OCI-LY1 (cell line): Measurements from ENCODE around the gene TACR2.

Experiments
- EZH2 ChIP-seq: fragments of 200-600 bp; sonication (generic), shearing (Covaris generic); IDR thresholded peaks from 2 replicates; pipeline ENCODE4 v1.8.0; 2017; ENCODE audit warnings: borderline replicate concordance, mixed run types, mild to moderate bottlenecking, antibody characterized with exemption, low read length, moderate library complexity, mixed read lengths
- TF ChIP-seq, protein P1 (sequence below): fragments of 200-600 bp; sonication (generic), shearing (Covaris generic); IDR thresholded peaks from 2 replicates; pipeline ENCODE4 v1.5.1; 2017; ENCODE audit warnings: mild to moderate bottlenecking, antibody characterized with exemption, low read length, moderate library complexity, mixed read lengths

DNA sequence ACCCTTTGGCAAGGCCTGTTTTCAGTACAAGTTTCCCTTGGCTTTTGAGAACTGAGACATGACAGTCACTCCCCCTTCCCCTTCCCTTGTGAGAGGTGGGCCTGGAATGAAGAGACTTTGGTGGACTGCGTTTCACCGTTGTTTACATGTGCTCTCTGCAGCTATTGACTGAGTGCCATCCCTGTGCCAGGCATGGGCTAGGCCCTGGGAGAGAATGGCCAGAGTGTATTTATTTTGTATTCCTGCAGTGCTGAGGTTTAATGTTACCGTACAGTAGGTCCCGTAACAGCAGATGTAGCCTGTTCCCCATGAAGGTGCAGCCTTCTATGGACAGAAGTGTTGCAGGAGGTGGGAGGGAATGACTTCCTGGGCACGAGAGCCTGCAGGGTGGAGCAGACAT, 50.0 kb downstream of the TACR2 start:
- TF ChIP-seq, protein P1, sequence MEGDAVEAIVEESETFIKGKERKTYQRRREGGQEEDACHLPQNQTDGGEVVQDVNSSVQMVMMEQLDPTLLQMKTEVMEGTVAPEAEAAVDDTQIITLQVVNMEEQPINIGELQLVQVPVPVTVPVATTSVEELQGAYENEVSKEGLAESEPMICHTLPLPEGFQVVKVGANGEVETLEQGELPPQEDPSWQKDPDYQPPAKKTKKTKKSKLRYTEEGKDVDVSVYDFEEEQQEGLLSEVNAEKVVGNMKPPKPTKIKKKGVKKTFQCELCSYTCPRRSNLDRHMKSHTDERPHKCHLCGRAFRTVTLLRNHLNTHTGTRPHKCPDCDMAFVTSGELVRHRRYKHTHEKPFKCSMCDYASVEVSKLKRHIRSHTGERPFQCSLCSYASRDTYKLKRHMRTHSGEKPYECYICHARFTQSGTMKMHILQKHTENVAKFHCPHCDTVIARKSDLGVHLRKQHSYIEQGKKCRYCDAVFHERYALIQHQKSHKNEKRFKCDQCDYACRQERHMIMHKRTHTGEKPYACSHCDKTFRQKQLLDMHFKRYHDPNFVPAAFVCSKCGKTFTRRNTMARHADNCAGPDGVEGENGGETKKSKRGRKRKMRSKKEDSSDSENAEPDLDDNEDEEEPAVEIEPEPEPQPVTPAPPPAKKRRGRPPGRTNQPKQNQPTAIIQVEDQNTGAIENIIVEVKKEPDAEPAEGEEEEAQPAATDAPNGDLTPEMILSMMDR, result no peak
- TF ChIP-seq EZH2, result no peak
